GM23338 (cell line): ENCODE measurements around the gene TRIM54. TPM values are rescaled to one million over a fixed set of nuclear protein-coding genes. Genes with fewer than 3 reads are reported as not detected.
A peak's percentile ranks its signal among the peaks of the same experiment; 100 is the strongest.
"Not testable (repeated sequence)": the region's sequence is repeated elsewhere in the genome, so short reads cannot be mapped to it uniquely, and the experiment has no call there.

Source experiments
- ATAC-seq: fragments of 200-7000 bp; cut with Tn5 transposase; 3 replicates; pipeline ENCODE4 v1.9.1; 2020
- DNase-seq: peaks from one replicate; pipeline ENCODE4 v3.0.0-alpha.2; 2015; ENCODE audit warnings: low spot score
- H2AFZ ChIP-seq: fragments of 200-600 bp; sonication (generic); 2 replicates; pipeline ENCODE4 v1.8.0; 2016; ENCODE audit warnings: antibody characterized with exemption, mild to moderate bottlenecking, moderate library complexity
- H3F3A ChIP-seq: fragments of 200-600 bp; sonication (generic); replicated peaks from 2 replicates; pipeline ENCODE4 v1.8.0; 2017; ENCODE audit warnings: antibody characterized with exemption, mixed run types, low read depth
- H3K27ac ChIP-seq: fragments of 200-600 bp; sonication (generic); 2 replicates; pipeline ENCODE4 v1.6.1; 2016; ENCODE audit warnings: low read depth
- H3K27me3 ChIP-seq: fragments of 200-600 bp; sonication (generic); 2 replicates; pipeline ENCODE4 v1.8.0; 2016; ENCODE audit warnings: mild to moderate bottlenecking, mixed run types, moderate library complexity; ENCODE audit not compliant: insufficient read depth
- H3K36me3 ChIP-seq: fragments of 200-600 bp; sonication (generic); 2 replicates; pipeline ENCODE4 v1.8.0; 2016; ENCODE audit warnings: mild to moderate bottlenecking; ENCODE audit not compliant: insufficient read depth
- H3K4me1 ChIP-seq: fragments of 200-600 bp; sonication (generic); 2 replicates; pipeline ENCODE4 v1.8.0; 2016; ENCODE audit warnings: mild to moderate bottlenecking, moderate library complexity; ENCODE audit not compliant: insufficient read depth
- H3K4me2 ChIP-seq: fragments of 200-600 bp; sonication (generic); 2 replicates; pipeline ENCODE4 v1.7.1; 2017; ENCODE audit warnings: mixed run types
- H3K4me3 ChIP-seq: fragments of 200-600 bp; sonication (generic); 2 replicates; pipeline ENCODE4 v1.6.1; 2016; ENCODE audit warnings: mixed run types
- H3K79me2 ChIP-seq: fragments of 200-600 bp; sonication (generic); replicated peaks from 2 replicates; pipeline ENCODE4 v1.8.0; 2017; ENCODE audit warnings: mild to moderate bottlenecking; ENCODE audit not compliant: insufficient read depth
- H3K9me2 ChIP-seq: fragments of 200-600 bp; sonication (generic); 2 replicates; pipeline ENCODE4 v1.8.0; 2017; ENCODE audit not compliant: insufficient read depth
- H4K20me1 ChIP-seq: fragments of 200-600 bp; sonication (generic); replicated peaks from 2 replicates; pipeline ENCODE4 v1.8.0; 2017; ENCODE audit warnings: mild to moderate bottlenecking; ENCODE audit not compliant: insufficient read depth
- H3K27ac Mint-ChIP-seq: 2 replicates; pipeline ENCODE4 v1.8.0; 2020; ENCODE audit warnings: inconsistent platforms, mild to moderate bottlenecking, moderate library complexity, mixed read lengths
- H3K27me3 Mint-ChIP-seq: 3 replicates; pipeline ENCODE4 v1.8.0; 2022; ENCODE audit warnings: low read depth, mild to moderate bottlenecking, moderate library complexity, mixed read lengths, inconsistent platforms; ENCODE audit not compliant: insufficient read depth, poor library complexity
- H3K36me3 Mint-ChIP-seq: 3 replicates; pipeline ENCODE4 v1.8.0; 2021; ENCODE audit warnings: low read depth, mild to moderate bottlenecking, inconsistent platforms, moderate library complexity, mixed read lengths
- H3K4me1 Mint-ChIP-seq: 3 replicates; pipeline ENCODE4 v1.8.0; 2020; ENCODE audit warnings: mild to moderate bottlenecking, inconsistent platforms, mixed read lengths
- H3K4me3 Mint-ChIP-seq: 3 replicates; pipeline ENCODE4 v1.8.0; 2021; ENCODE audit warnings: moderate library complexity, mild to moderate bottlenecking, inconsistent platforms, mixed read lengths
- H3K9me3 Mint-ChIP-seq: 3 replicates; pipeline ENCODE4 v1.8.0; 2020; ENCODE audit warnings: moderate library complexity, mild to moderate bottlenecking, inconsistent platforms, mixed read lengths
- JUNB ChIP-seq: IDR thresholded peaks from one replicate; pipeline ENCODE4 v1.6.1; 2016; ENCODE audit warnings: antibody characterized with exemption; ENCODE audit not compliant: unreplicated experiment
- STAT1 ChIP-seq: IDR thresholded peaks from one replicate; pipeline ENCODE4 v1.6.1; 2016; ENCODE audit warnings: antibody characterized with exemption; ENCODE audit not compliant: unreplicated experiment
- ZNF114 ChIP-seq: fragments of 250-450 bp; sonication (Bioruptor Pico); IDR thresholded peaks from 2 replicates; pipeline ENCODE4 v1.5.0; 2020; ENCODE audit warnings: mild to moderate bottlenecking, moderate library complexity
- polyA plus RNA-seq: library from polyadenylated mRNA; unstranded; fragments of >200 nt; fragmentation: Nextera tagmentation; extraction: Ambion mirVana; gene quantifications from 2 replicates; pipeline ENCODE4 v1.2.1, GENCODE V29; 2016
- total RNA-seq: library from RNA; depleted of rRNA; stranded (reverse); fragments of >200 nt; shearing (Covaris generic); gene quantifications from 2 replicates; pipeline ENCODE4 v1.2.3, GENCODE V29; 2014
- TF ChIP-seq, protein P1 (sequence below): IDR thresholded peaks from one replicate; pipeline ENCODE4 v1.6.1; 2018; ENCODE audit warnings: antibody characterized with exemption; ENCODE audit not compliant: unreplicated experiment

TRIM54 gene
- total and polyA plus RNA-seq, 2 experiments from 2014 or later: 1.6 to 3.3 TPM

DNA sequence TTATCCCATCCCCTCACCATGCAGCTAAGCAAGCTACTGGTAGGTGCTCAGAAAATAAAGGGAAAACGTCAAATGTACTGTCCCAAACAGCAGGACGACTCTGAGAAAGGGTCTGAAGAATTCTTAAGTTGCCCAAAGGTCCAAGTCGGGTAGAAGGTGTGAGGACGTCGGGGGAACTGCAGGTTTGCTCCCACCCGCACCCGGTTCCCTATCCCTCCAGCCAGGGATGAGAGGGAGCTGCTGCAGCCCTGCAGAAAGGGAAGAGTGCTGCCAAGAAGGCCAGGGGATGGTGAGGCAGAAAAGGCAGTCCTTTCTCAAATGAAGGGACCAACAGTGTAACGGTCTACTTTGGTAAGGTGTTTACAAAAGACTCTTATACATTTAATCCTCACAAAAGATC, 32.9 kb downstream of the TRIM54 start:
- H3K4me2 ChIP-seq: no peak overlapping the region
- H3K79me2 ChIP-seq: no peaks in the 10 kb centered on the region
- H3K9me2 ChIP-seq: no peaks in the 10 kb centered on the region
- H3K4me3 ChIP-seq: no peak overlapping the region
- H2AFZ ChIP-seq: no peak overlapping the region
- no peak overlapping the region for H3K27ac ChIP-seq
- TF ChIP-seq STAT1: no peak
- no peak for TF ChIP-seq JUNB
- TF ChIP-seq ZNF114 (CRISPR knock-in tag): no peak
- TF ChIP-seq, protein P1, sequence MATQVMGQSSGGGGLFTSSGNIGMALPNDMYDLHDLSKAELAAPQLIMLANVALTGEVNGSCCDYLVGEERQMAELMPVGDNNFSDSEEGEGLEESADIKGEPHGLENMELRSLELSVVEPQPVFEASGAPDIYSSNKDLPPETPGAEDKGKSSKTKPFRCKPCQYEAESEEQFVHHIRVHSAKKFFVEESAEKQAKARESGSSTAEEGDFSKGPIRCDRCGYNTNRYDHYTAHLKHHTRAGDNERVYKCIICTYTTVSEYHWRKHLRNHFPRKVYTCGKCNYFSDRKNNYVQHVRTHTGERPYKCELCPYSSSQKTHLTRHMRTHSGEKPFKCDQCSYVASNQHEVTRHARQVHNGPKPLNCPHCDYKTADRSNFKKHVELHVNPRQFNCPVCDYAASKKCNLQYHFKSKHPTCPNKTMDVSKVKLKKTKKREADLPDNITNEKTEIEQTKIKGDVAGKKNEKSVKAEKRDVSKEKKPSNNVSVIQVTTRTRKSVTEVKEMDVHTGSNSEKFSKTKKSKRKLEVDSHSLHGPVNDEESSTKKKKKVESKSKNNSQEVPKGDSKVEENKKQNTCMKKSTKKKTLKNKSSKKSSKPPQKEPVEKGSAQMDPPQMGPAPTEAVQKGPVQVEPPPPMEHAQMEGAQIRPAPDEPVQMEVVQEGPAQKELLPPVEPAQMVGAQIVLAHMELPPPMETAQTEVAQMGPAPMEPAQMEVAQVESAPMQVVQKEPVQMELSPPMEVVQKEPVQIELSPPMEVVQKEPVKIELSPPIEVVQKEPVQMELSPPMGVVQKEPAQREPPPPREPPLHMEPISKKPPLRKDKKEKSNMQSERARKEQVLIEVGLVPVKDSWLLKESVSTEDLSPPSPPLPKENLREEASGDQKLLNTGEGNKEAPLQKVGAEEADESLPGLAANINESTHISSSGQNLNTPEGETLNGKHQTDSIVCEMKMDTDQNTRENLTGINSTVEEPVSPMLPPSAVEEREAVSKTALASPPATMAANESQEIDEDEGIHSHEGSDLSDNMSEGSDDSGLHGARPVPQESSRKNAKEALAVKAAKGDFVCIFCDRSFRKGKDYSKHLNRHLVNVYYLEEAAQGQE: no peak
- Mint-ChIP-seq H3K27me3 (no peaks in the 10 kb centered on the region), H3K27ac (no peak overlapping the region), H3K4me1 (peaks cover 15% of the 10 kb centered on the region; the same call in 2 of the 3 replicates), H3K36me3 (no peaks in the 10 kb centered on the region; the same call in 2 of the 3 replicates), H3K4me3 (no peak overlapping the region), H3K9me3 (no peaks in the 10 kb centered on the region)
- DNase-seq (no peak), ATAC-seq (peak; percentile 64)
- no peaks in the 10 kb centered on the region for H3K36me3 ChIP-seq
- H3F3A ChIP-seq: no peaks in the 10 kb centered on the region
- peaks cover 12% of the 10 kb centered on the region for H3K4me1 ChIP-seq
- 0 out of 2 replicates have a peak, but pooled peaks cover 3% of the 10 kb centered on the region for H4K20me1 ChIP-seq
- no peaks in the 10 kb centered on the region for H3K27me3 ChIP-seq

DNA sequence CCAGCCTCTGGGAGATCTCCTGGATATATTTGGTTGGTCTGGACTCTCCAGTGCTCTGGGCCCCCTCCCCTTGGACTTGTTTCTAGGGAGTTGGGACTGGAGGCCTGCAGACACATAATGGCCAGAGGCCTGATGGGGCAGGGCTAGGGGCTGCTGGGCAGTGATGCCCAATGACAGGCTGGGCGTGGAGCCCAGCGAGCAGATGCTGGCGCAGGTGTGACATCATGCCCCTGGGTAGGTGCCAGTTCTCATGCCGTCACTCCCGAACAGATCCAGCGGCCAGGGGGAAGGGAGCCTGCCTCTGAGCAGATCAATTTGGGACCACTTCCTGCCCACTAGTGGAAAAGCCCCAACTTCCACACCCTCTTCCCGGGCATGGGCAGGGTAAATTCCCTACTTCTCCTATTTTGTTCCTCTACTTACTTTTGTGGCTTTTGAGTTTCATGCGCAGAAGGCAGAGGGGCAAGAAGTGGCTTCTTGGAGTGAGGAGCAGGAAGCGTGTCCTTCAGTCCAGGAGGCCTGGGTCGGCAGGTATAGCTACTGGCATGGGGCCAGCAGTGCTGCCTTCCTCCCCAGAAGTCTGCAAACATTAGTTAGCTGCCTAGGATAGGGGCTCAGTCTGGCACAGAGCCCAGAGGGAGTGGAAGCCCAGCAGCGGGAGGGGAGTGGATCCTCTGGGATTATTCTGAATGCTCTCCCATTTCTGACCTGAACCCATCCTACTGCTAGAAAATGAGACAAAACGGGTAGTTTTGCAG, 34.6 kb downstream of the TRIM54 start:
- Histone ChIP-seq H3K36me3 (no peaks in the 10 kb centered on the region), H3K9me2 (no peaks in the 10 kb centered on the region), H3K4me2 (no peak overlapping the region), H3F3A (0 out of 2 replicates have a peak, but pooled peaks cover 3% of the 10 kb centered on the region), H3K4me3 (no peak overlapping the region), H3K4me1 (peaks cover 13% of the 10 kb centered on the region), H3K79me2 (no peaks in the 10 kb centered on the region; the same call in 1 of the 2 replicates), H4K20me1 (0 out of 2 replicates have a peak, but pooled peaks cover 3% of the 10 kb centered on the region), H2AFZ (no peak overlapping the region), H3K27me3 (no peaks in the 10 kb centered on the region), H3K27ac (no peak overlapping the region)
- Mint-ChIP-seq H3K9me3 (no peaks in the 10 kb centered on the region), H3K27ac (no peak overlapping the region), H3K4me1 (peaks cover 23% of the 10 kb centered on the region), H3K27me3 (peaks cover 4% of the 10 kb centered on the region), H3K36me3 (no peaks in the 10 kb centered on the region; the same call in 2 of the 3 replicates), H3K4me3 (no peak overlapping the region)
- DNase-seq (no peak), ATAC-seq (no peak)
- TF ChIP-seq JUNB: no peak
- no peak for TF ChIP-seq ZNF114 (CRISPR knock-in tag)

DNA sequence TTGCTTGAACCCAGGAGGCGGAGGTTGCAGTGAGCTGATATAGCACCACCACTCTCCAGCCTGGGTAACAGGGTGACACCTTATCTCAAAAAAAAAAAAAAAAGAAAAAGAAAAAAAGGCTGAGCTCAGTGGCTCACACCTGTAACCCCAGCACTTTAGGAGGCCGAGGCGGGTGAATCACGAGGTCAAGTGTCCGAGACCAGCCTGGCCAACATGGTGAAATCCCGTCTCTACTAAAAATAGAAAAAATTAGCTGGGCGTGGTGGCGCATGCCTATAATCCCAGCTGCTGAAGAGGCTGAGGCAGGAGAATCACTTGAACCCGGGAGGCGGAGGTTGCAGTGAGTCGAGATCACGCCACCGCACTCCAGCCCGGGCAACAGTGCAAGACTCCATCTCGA, 37.6 kb downstream of the TRIM54 start:
- H3K27ac ChIP-seq, H4K20me1 ChIP-seq, H3K4me3 Mint-ChIP-seq, H3K36me3 ChIP-seq, H3K27me3 ChIP-seq, H3K4me2 ChIP-seq, DNase-seq, H3K27ac Mint-ChIP-seq, H3K79me2 ChIP-seq, H2AFZ ChIP-seq, ATAC-seq, H3K36me3 Mint-ChIP-seq, H3K27me3 Mint-ChIP-seq, H3K9me3 Mint-ChIP-seq, H3K9me2 ChIP-seq, H3K4me3 ChIP-seq: not testable (repeated sequence)
- Histone ChIP-seq H3K4me1 (peaks cover 26% of the 10 kb centered on the region), H3F3A (0 out of 2 replicates have a peak, but pooled peaks cover 10% of the 10 kb centered on the region)
- peaks cover 25% of the 10 kb centered on the region for H3K4me1 Mint-ChIP-seq
